Occipital lobe (tissue), 2 donors: ENCODE measurements around the gene ATG4D. TPM values are rescaled to one million over a fixed set of nuclear protein-coding genes. Genes with fewer than 3 reads are reported as not detected.
"Not testable (repeated sequence)": the region's sequence is repeated elsewhere in the genome, so short reads cannot be mapped to it uniquely, and the experiment has no call there.

Source experiments
- DNase-seq: peaks from one replicate; lab custom pipeline; 2025; lab: John Stamatoyannopoulos, UW
- total RNA-seq: library from RNA; depleted of rRNA; stranded (reverse); fragments of >200 nt; gene quantifications from one replicate; pipeline ENCODE4 v1.2.3, GENCODE V29; 2014

The ATG4D gene
- total RNA-seq, 1 donor from 2014 or later: 11.7 TPM

GRCh38 chr19:10551698-10552301 lies 8.1 kb downstream of the ATG4D start:
- DNase-seq: no peak

GRCh38 chr19:10552510-10553053 lies 8.9 kb downstream of the ATG4D start:
- no peak for DNase-seq

- DNase-seq: no peak
Observed at GRCh38 chr19:10553087-10553667, 9.5 kb downstream of the ATG4D start.

GRCh38 chr19:10553943-10554381 lies 10.3 kb downstream of the ATG4D start:
- no peak for DNase-seq

- DNase-seq: no peak
Observed at GRCh38 chr19:10554760-10555609, 11.3 kb downstream of the ATG4D start.

GRCh38 chr19:10555610-10555973 lies 11.9 kb downstream of the ATG4D start:
- DNase-seq: no peak

GRCh38 chr19:10557603-10558197 lies 14.0 kb downstream of the ATG4D start:
- DNase-seq: no peak

GRCh38 chr19:10560154-10560553 lies 16.4 kb downstream of the ATG4D start:
- DNase-seq: no peak

- no peak for DNase-seq
Observed at GRCh38 chr19:10562609-10563008, 18.9 kb downstream of the ATG4D start.

GRCh38 chr19:10565028-10565566 lies 21.4 kb downstream of the ATG4D start:
- DNase-seq: no peak

- peak; percentile 93 for DNase-seq
Observed at GRCh38 chr19:10565567-10566407, 22.1 kb downstream of the ATG4D start, which contains the start of gene KRI1. Gene KRI1 (minus strand): TSS chr19:10566010. CDS start chr19:10565999, 11 bp downstream.

- no peak for DNase-seq
Observed at GRCh38 chr19:10566408-10566657, 22.6 kb downstream of the ATG4D start.

GRCh38 chr19:10566658-10567410 lies 23.1 kb downstream of the ATG4D start:
- no peak for DNase-seq

GRCh38 chr19:10567656-10568055 lies 24.0 kb downstream of the ATG4D start:
- no peak for DNase-seq

GRCh38 chr19:10568062-10568825 lies 24.5 kb downstream of the ATG4D start:
- DNase-seq: no peak

- DNase-seq: peak; percentile 100
Observed at GRCh38 chr19:10568826-10569651, 25.3 kb downstream of the ATG4D start, which contains the start of gene CDKN2D. Gene CDKN2D (minus strand): TSS chr19:10568979. CDS start chr19:10568653, 326 bp downstream.

- DNase-seq: not testable (repeated sequence)
Observed at GRCh38 chr19:10573793-10574192, 30.1 kb downstream of the ATG4D start.

- no peak for DNase-seq
Observed at GRCh38 chr19:10574462-10574861, 30.8 kb downstream of the ATG4D start.
